ENCODE results near the gene MMD. TPM values are rescaled to one million over a fixed set of nuclear protein-coding genes. Genes with fewer than 3 reads are reported as not detected.

Gene MMD
- total and polyA plus RNA-seq, 2 of the 13 experiments (the other 11 are each of a cell fraction or from before 2014, with no cell fraction given): 121 to 225 TPM

- TF ChIP-seq PAXIP1 (CRISPR knock-in tag; conservative IDR thresholded peaks at IDR 0.05) (peak; percentile 94), TIGD3 (CRISPR knock-in tag; IDR thresholded peaks at IDR 0.05; ENCODE audit: borderline replicate concordance) (no peak), MAFG (CRISPR knock-in tag; IDR thresholded peaks at IDR 0.05) (no peak), HMGA1 (CRISPR knock-in tag; conservative IDR thresholded peaks at IDR 0.05) (no peak), PRMT3 (CRISPR knock-in tag; IDR thresholded peaks at IDR 0.05; ENCODE audit: borderline replicate concordance, low read depth) (no peak), NR2F1 (CRISPR knock-in tag; IDR thresholded peaks at IDR 0.05) (peak; percentile 28 to 70; a peak in 2 of 4 replicates), ZNF574 (CRISPR knock-in tag; IDR thresholded peaks at IDR 0.05) (0 out of 2 replicates have a peak, but pooled peaks have one; percentile 18), ZNF777 (CRISPR knock-in tag; IDR thresholded peaks at IDR 0.05) (no peak), ZNF468 (CRISPR knock-in tag; IDR thresholded peaks at IDR 0.05) (no peak), ATF2 (CRISPR knock-in tag; IDR thresholded peaks at IDR 0.05) (peak; percentile 74; the same call in 1 of the 2 replicates), RNF219 (CRISPR knock-in tag; IDR thresholded peaks at IDR 0.05) (no peak), ZFX (CRISPR knock-in tag; IDR thresholded peaks at IDR 0.05; ENCODE audit: low read depth) (peak; percentile 14), ZNF24 (IDR thresholded peaks at IDR 0.05) (peak; percentile 34; the same call in 1 of the 2 replicates), GABPB1 (CRISPR knock-in tag; IDR thresholded peaks at IDR 0.05) (no peak), KDM4B (CRISPR knock-in tag; IDR thresholded peaks at IDR 0.05) (0 out of 2 replicates have a peak, but pooled peaks have one; percentile 31)
Observed at GRCh38 chr17:55394357-55395021, 27.1 kb downstream of the MMD start (continued).
